HuH-7.5 (cell line): ENCODE data around the gene ERCC8.
"Not testable (repeated sequence)": the region's sequence is repeated elsewhere in the genome, so short reads cannot be mapped to it uniquely, and the experiment has no call there.

Source experiments
- DNase-seq: peaks from one replicate; pipeline ENCODE4 v3.0.0; 2011; ENCODE audit warnings: low spot score

ERCC8 gene

GRCh38 chr5:60916646-60917045 is 28.2 kb downstream of the ERCC8 start:
- DNase-seq = no peak

DNA sequence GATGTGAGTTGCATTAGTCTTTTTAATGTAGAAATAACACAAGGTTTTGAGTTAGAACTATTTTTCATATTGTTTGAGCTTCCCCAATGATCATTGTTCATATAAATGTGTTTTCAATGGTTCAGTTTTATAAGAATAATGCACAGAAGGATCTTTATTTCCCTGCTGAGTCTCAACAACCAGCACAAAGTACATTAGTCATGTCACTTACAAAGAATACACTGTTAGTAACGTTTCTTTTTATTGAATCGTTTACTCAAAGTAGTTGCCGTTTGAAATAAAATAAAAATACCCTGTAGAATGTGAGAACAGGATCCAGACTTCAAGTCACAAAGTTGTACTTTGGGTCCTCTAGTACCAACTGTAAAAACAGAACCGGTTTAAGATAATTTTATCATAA is 41.5 kb downstream of the ERCC8 start:
- no peak for DNase-seq

DNA sequence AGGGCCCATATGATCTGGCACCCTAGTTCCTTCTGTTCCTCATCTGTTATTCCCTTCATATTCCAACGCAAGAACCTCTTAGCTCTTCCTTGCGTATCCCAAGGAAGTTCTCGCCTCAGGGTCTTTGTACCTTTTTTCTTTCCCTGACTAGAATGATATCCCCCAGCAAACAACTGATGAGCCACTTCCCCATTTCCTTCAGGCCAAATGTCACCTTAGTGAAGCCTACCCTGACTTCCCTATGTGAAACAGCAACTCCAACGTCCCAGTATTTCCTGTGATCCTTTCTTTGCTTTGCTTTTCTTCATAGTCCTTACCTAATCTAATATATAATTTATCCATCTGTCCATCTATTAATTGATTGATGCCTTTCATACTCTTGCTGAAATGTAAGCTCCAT is 47.9 kb downstream of the ERCC8 start:
- no peak for DNase-seq

DNA sequence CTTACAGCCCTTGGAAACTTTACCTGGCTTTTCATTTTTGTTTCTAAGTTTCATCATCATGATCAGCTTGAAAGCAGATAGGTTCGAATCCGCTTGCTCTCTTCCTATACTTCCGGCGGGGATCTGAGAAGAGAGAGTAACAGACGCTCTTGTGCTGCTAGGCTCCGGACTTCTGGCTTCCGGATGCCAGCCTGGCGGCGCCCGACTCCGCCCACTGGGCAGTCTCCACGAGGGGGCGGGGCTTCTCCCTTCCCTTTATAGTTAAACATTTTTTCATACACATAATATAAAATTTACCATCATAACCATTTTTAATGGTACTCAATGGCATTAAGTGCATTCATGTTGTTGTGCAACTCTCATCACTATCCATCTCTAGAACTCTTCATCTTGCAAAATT is 51.3 kb downstream of the ERCC8 start:
- no peak for DNase-seq

DNA sequence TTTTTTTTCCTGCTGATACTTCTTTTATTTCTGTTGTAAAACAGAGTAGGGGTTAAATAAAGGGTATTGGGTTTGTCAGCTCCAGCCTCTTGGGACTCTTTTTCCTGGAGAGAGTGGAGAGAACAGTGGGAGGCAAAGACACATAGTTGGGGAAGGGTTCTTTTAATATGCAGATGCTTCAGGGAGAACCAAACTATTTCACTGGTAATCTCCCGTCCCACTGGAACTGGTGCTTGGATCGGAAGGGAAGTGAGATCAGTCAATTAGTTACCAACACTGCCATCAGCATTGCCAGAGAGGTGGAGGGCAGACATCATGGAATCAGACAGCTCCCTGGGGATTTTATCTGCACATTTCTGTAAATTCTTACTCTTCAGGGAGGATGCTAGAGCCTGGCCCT is 53.2 kb downstream of the ERCC8 start:
- no peak for DNase-seq

- no peak for DNase-seq
These were observed 56.4 kb downstream of the ERCC8 start for GRCh38 chr5:60888359-60889061.

GRCh38 chr5:60887746-60888145 is 57.1 kb downstream of the ERCC8 start:
- DNase-seq = no peak

DNA sequence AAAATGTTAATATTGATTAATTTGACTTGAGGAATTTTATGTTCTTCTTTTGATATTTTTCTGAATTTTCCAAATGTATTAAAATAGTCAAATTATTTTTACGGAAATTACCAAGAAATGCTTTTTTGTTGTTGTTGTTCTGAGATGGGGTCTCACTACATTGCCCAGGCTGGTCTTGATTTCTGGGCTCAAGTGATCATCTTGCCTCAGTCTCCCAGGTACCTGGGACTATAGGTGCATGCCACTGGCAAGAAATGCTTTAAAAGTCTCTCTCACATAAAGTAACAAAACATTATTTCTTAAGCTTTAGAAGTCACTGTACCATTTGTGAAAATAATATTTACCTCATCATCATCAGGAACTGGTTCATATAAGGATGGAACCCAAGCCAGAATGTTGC is 57.8 kb downstream of the ERCC8 start:
- no peak for DNase-seq

DNA sequence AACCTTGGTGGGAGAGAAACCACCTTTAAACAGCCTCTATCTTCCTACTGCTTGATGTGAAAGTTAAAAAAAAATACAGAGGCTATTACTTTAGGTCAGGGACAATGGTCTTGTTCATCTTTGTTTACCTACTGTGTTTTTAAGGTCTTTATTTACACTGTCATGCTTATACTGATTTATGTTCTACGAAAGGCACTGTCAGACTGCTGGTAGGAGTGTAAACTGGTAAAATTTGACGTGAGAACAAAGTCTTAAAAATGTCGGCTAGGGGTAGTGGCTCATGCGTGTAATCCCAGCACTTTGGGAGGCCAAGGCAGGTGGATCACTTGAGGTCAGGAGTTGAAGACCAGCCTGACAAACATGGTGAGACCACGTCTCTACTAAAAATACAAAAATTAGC is 58.7 kb downstream of the ERCC8 start:
- DNase-seq = peak; percentile 23

DNA sequence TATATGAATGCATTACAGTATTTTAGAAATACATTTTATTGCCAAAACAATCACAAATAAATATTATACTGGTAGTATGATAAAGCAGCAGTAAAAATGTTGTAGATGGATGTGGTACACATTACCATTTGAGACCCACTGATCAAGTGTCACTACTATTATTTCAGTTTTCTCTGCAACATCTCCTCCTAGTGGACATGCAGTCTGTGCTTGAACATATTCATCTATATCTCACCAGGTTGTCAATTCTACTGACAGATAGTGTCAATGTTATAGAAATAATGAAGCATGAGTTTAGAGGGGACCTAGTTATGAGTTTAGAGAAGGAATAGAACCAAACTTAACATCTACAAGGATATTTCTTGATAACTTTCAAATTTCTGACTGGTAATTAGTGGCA is 61.6 kb downstream of the ERCC8 start:
- peak; percentile 46 for DNase-seq

DNA sequence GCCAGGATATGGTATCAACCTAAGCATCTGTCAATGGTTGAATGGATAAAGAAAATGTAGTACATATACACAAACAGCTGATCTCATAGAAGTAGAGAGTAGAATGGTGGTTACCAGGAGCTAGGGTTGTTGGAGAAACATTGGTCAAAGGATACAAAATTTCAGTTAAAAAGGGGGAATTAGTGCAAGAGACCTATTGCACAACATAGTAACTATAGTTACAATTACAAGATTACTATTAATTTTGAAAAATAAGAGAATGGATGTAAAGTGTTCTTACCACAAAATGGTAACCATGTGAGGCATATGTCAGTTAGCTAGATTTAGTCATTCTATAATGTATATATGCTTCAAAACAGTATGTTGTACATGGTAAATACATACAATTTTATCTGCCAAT is 72.0 kb downstream of the ERCC8 start:
- no peak for DNase-seq

GRCh38 chr5:60870857-60871256 is 74.0 kb downstream of the ERCC8 start:
- DNase-seq = no peak

GRCh38 chr5:60860572-60860971 is 84.3 kb downstream of the ERCC8 start:
- not testable (repeated sequence) for DNase-seq

DNA sequence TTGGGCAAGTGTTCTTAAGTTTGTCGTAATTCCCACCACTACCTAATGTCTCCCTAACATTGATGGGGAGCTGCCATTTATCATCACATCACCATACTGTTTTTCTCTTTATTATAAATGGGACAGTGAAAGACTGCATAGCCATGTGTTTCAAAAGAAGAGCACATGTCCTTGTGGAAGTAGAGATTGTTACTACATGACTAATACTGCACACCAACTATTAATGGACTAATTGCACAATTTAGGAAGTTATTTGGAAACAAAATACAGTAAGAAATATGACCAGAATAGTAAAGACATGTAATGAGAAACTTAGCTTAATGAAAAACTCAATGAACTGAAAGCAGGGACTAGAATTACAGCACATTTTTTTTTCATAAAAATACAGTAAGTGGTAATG is 88.8 kb downstream of the ERCC8 start:
- DNase-seq = no peak

DNA sequence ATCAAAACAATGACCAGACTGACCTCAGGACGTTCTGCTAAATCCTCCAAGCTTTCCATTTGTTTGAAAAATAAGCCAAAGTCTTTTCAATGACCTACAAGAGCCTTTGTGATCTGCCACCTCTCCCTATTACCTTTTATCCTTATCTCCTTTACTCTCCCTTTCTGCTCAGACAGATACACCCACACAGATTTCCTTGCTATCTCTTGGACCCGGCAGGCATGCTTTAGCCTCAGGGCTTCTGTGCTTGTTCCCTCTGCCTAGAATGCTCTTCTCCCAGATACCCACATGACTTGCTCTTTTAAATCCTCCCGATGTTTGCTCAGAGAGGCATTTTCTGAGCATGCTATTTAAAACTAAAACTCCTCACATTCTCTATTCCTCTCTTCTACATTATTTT is 91.9 kb downstream of the ERCC8 start:
- no peak for DNase-seq

DNA sequence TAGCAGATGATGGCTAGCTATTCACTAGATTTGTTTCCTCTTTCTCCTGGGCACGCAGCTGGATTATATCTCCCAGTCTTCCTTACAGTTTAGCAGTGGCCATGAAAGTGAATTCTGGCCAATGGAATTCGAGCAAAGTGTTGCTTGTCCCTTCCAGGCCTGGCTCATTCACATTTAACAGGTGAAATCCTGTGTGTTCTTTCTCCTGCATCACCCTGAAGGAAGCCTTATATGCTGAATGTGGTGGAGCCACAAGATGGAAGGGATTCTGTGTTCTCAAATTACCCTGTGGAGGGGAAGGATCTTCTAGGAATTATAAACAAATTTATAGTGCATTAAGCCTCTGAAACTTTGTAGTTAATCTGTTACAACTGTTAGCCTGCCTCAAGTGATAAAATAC is 92.6 kb downstream of the ERCC8 start:
- DNase-seq = no peak

- DNase-seq = no peak
These were observed 93.2 kb downstream of the ERCC8 start for GRCh38 chr5:60851626-60852025.

DNA sequence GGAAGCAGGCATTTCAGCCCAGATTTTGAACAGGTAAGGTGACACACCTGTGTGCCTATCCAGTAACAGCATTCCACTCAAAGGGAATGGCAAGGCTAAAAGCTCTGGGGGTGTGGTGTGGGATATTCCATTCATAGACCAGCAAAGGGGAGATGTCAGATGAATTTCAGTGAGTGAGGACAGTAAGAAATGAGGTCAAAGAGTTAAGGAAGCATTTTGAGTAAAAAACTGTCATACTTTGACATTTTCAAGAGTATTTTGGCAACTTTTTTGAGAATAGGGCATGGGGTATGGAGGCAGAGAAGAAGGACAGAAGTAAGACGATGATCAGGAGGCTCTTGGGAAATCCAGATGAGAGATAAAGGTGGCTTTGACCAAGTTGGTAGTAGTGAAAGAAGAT is 98.6 kb downstream of the ERCC8 start:
- DNase-seq = no peak

GRCh38 chr5:60843936-60844905 is 100.6 kb downstream of the ERCC8 start, which contains the start of gene ELOVL7:
Gene ELOVL7 (minus strand): TSS chr5:60844269. CDS start chr5:60787397, 56,872 bp downstream.
- DNase-seq = peak; percentile 77

DNA sequence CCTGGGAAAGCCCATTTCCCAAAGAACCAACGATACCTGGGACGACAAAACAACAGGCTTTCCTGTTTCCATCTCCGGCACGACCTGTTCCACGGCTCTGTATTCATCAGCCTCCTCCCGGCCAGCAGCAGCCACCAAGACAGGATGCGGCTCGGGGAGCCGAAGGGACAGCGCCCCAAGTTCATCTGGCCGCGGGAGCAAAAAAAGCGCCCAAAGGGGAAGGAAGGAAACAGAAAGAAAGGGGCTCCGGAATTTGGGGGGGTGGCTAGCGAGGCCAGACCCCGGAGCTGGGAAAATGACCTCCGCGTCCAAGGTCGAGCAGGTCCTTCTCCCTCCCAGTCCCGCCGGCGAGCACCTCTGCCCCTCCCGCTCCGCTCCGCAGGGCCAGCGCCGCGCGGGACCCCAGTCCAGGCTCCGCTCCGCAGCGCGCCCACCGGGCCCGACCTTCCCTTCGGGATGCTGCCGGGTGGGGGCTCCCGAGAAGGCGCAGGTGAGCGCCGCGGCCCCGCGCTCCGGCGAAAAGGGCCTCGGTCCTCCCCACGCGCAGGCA is 101.4 kb downstream of the ERCC8 start:
- peak; percentile 25 for DNase-seq

- DNase-seq = peak; percentile 44
These were observed 101.9 kb downstream of the ERCC8 start for GRCh38 chr5:60842871-60843385.

GRCh38 chr5:60841361-60841760 is 103.5 kb downstream of the ERCC8 start:
- no peak for DNase-seq

DNA sequence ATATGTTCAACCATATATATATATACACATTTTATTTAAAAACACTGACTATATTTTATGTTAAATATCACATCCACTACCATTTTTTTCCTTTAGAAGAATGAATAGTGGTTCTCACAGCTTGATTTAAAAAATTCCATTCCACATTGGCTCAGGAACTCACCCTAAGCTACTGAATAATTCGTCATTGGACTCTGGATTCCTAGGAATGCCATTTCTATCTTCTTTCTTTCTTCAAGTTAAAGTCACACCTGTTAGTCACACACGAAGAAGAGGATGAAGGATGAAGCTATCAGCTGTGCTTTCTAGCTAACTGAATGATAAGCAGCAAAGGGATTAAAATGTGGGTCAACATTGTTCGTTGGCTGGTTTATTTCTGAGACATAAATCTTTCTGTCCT is 108.7 kb downstream of the ERCC8 start:
- DNase-seq = no peak
